GM19043 (cell line): ENCODE results near the gene PCARE.
"Not testable (repeated sequence)": the region's sequence is repeated elsewhere in the genome, so short reads cannot be mapped to it uniquely, and the experiment has no call there.

Source experiments
- ATAC-seq: cut with Tn5 transposase; IDR thresholded peaks from one replicate; pipeline ENCODE4 v1.9.1; 2021; ENCODE audit warnings: low read depth; ENCODE audit not compliant: unreplicated experiment

PCARE gene

DNA sequence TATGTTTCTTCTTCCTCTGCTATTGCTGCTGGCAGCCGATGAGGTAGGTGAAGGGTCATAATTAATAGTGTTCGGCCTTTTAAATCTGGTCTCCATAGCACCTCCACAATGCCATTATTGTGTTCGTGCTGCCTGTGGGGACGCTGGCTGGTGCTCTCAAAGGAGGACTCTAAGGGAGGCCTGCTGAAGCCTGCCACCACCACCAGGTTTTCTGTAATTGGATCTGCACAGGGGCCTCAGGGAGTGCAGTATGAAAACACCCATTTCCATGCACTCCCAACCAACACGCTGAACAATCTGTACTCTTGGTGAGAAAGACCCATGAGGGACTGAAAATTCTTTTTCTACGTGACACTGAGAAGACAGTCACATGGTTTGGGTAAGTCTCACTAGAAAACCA is 23.2 kb upstream of the PCARE start:
- ATAC-seq = no peak

DNA sequence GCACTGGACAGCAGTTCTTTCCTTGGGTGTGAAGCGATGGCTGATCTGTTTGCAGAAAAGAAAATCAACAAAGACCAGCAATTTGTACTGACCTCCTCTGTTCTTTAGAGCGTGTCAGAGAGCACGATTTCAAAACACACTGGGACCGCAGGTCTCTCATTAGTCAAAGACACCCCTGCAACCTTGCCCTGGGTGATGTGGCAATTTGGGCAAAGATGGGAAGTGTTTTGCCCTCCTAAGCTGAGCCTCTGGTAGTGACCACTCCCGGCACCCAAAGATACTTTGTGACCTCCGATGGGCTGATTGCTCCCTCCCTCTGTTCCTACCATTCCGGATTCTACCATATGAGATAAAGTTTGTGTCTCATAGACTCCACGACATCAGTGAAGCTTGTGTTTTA is 22.6 kb upstream of the PCARE start:
- no peak for ATAC-seq

DNA sequence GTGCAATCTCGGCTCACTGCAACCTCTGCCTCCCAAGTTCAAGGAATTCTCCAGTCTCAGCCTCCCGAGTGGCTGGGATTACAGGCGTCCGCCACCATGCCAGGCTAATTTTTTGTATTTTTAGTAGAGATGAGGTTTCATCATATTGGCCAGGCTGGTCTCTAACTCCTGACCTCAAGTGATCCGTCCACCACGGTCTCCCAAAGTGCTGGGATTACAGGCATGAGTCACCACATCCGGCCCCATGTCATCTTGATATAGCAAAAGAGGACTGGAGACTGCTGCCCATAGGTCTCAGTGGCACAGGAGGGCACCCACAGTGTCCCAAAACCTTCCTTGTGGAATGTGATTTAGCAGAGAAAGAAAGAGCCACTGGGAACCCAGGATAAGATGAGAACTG is 16.0 kb upstream of the PCARE start:
- not testable (repeated sequence) for ATAC-seq

DNA sequence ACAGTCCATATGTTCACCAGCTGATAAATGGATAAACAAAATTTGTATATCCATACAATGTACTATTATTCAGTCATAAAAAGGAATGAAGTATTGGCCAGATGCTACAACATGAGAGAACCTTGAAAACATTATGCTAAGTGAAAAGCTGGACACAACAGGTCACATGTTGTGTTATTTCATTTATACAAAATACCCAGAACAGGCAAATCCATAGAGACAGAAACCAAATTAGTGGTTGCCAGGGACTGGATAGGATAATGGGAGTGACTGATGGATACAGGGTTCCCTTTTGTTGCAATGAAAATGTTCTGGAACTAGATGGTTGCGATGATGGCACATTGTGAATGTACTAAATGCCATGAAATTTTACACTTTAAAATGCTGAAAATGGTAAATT is 10.2 kb upstream of the PCARE start:
- ATAC-seq = no peak

DNA sequence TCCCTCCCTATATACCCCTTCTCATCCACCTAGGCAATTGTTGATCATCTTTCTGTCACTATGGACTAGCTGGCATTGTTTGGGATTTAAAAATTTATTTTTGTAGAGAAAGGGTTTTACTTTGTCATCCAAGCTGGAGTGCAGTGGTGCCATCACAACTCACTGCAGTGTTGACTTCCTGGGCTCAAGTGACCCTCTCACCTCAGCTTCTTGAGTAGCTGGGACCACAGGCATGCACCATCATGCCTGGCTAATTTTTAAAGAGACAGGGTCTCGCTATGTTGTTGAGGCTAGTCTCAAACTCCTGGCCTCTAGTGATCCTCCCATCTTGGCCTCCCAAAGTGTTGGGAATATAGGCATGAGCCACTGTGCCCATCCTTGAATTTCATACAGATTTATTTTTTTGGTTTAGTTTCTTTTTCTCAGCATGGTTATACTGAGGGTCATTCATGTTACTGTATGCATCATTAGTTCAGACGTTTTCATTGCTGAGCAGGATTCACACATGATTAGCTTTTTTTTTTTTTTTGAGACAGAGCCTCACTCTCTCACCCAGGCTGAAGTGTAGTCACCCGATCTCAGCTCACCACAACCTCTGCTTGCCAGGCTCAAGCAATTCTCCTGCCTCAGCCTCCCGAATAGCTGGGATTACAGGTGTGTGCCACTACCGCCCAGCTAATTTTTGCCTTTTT is 8.6 kb upstream of the PCARE start:
- peak; percentile 85 for ATAC-seq

DNA sequence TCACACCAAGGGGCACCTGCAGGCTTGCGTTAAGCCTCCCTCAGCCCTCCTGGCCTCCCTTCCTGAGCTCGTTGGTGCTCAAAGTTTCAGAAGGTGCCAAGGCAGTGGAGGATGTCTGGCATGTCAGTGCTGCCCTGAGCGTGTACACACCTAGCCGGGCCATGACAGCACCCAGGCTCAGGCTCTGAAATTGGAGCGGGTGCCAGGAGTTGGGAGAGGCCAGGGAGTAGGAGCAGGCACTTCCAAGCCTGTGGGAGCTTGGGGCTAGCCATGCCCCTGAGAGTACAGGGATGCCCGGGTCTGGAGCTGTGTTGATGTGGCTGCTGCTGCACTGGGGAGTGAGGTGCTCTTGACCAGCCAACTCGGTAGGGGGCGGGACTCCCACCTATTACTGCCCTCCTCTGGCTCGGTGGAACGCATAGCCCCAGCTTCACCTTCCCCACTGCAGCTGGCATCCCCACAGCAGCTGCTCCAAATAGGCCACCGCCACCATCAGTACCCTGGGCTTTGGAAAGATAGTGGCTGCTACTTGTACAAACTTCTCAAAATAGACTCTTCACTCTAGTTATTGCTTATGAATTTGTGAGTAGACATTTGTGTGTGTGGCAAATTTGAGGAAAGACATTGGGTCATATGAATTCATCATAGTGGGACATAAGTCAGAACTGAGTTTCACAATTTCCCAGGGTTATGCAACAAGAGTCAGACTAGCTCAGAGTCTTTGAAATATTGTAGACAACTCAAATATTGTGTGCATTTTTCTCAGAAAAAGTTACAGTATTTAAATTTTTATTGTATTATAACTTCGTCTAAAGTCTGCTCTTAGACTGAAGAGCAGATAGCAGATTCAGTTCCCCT is 6.8 kb upstream of the PCARE start:
- ATAC-seq = no peak

DNA sequence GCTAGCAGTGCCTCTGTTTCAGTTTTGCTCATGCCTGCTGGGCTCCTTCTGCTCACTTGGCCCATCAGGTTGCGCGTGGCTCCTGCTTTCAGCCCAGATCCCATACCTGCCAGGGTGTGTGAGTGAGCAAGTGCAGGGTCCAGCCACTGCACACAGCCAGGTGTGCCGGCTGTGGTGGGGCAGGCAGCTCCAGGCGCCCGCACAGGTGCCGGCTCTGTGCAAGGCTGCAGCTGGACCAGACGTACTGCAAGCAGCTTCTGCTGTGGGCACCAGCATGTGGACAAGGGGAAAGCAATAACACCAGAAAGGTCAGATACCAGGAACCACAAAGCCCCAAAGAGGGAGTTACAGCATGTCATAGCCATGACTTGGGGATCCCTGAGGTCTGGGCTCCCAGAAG is 5.6 kb upstream of the PCARE start:
- no peak for ATAC-seq

DNA sequence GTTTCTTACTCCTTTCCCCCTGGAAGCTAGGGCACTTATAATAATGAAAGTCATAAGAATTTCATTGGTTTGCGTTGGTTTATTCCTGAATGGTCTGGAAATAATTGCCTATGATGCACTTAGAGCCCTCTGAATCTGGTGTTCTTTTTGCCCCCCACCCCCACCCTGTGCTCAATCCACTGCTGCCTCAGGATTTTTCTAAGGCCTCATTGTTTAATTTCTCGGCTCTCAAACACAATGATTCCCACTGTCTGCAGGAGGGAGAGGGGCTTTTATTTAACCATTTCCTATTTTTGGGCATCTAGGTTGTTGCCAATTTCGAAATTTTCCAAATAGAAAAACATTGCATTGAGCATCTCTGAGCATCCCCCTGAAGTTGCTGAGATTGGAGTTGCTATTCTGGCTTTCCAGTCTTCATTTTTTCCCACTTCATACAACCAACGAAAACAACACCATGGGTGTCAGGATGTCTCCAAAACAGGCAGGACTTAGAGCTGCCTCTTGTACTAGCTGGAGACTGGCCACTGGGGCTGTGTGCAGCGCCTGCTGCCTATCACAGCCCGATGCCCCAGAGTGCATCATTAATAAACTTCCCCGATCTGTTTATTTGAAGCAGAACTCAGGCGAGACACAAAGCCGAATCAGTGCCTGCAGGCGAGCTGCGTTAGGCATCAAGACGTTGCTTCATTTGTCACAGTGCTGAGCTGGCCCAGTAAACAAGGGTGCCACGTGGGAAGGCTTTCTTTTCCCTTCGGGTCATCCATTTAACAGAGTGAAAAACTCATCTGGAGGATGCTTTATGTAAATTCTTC is 1.8 kb upstream of the PCARE start:
- ATAC-seq = no peak

DNA sequence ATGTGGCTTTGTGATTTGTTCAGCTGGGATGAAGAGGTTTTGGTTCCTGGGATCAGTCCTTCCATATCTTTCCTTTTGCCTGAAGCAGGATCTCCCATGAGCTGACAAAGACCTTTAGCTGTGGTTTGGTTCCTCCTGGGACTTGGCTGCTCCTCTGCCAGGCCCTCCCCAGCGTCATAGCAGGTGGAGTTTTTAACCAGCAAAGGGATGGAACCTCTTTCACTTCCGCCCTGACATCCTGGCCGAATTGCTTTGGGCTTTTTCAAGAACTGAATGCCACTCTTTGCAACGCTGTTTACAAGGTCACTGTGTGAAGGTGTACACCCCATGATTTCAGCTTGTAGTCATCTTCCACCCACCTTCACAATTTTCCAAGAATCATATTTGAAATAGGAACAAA is 390 bp downstream of the PCARE start:
- peak; percentile 64 for ATAC-seq

DNA sequence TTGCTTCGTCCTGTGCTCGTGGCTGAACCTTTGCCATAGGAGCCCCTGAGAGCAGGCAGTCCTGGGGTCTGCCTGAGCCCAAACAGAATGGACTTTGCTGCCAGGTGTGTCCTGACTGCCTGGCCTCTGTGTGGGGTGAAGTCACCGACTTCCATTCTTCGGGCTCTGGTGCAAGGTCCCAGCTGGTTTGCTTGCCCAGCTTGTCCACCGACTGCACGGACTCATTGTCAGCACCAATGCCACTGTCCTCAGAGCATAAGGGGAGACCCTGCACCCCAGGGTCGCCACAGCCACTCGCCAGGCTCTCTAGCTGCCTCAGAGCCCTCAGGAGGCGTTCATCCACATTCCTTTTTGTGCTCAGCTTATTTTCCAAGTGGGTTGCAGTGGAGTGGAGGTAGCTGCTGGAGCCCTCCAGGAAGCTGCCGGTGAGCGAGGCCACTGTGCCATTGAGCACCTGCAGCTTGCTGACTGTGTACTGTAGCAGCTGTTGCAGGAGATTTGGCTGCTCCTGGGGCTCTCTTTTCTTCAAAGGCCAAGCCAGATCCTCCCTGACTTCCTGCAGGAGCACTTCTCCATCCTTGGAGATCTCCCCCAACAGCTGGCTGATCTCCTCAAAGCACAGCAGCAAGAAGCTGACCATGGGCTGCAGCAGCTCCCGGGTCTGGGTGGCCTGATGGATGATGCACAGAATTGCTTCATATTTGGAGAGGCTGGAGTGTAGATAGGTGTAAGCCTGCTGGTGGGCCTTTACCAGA is 1.2 kb downstream of the PCARE start:
- ATAC-seq = no peak

DNA sequence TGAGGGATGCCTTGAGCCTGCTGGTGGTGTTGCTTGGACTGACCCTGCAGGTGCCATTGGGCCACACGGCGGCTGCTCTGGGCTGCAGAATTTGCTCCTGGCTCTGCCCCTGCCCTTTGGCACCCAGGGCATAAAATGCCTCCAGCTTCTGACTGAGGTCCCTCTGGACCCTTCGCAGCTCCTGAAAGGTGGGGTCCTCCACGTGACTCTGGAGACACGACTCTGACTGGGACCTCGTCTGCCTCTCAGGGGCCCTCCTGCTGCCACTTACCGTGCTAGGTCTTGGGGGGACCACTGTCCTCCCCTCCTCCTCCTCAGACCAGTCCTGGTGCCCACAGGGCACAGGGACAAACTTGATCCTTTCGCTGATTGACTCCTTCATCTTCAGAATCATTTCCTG is 2.1 kb downstream of the PCARE start:
- ATAC-seq = no peak

DNA sequence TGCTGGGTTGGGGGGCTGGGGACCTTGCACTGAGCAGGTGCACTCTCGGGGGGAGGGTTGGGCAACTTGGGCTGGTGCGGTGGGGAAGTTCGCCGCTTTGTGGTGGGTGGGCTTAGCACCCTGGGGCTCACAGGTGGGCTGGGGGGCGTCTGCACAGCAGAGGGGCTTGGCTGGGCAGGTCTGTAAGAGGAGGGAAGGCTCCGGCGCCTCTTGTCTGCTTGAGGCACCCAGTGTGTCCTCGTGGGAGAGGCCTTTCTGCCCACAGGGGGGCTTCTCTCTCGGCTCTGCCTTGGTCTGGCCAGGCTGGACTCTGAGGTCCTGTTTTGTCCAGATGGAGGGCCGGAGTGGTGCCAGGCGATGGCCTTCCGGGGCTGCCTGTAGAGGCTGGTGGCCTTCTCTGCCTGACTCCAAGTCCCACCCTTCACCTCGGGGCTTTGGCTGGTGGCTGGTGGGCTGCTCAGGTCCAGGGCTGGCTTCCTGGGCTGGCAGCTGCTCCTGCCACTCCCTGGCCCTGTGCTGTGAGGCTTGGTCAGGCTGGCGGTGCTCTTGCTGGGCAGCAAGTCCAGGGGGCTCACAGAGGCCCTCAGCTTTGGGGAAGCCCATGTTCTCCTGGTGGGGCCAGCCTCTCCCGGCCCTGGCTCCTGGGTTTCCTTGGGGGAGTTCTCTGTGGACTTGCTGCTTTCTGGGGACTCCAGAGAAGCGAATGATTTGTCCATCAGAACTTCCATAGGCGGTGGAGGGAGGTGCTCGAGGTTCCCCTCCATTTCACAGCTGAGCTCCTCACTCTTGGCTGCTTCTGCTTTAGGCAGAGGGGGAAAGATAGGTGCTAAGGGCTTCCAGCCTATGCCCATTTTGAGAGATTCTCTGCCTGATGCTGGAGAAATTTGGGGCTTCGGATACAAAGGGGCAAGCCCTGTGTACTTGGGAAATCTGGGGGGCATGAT is 3.0 kb downstream of the PCARE start:
- ATAC-seq = no peak

DNA sequence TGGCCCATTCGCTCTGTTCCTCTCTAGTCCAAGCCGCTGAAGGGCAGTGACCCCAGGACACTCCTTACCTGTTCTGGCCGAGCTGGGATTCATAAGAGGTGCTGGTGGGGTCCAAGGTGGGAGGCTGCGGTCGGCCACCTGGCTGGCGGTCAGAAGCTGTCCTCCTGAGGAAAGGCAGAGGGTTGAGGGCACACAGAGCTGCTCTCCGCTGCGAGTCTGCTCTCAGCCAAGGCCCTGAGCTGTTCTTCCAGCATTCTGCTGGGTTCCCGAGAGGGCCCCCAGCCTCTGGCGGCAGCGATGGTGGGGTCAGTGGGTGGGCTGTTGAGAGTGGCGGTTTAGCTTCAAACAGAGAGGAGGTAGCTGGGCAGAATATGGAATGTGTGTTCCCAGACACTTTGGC is 3.8 kb downstream of the PCARE start:
- no peak for ATAC-seq

DNA sequence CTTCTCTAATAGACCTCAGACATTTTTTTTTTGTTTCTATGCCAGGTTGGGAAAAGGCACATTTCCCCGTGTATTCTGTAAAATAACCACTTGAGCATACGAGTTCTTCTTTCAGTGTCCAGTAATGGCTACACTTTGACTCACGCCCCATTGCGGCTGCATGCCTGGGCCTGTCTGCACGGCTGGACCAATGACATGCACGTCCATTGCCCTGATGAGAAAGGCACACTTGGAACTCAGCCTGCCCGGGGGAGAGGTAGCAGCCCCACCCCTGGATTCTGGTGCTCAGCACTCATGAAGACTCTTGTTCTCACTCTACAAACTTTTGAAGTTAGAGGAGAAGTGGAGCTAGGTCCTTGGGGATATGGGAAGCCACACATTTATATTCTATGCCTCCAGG is 5.8 kb downstream of the PCARE start:
- ATAC-seq = no peak

DNA sequence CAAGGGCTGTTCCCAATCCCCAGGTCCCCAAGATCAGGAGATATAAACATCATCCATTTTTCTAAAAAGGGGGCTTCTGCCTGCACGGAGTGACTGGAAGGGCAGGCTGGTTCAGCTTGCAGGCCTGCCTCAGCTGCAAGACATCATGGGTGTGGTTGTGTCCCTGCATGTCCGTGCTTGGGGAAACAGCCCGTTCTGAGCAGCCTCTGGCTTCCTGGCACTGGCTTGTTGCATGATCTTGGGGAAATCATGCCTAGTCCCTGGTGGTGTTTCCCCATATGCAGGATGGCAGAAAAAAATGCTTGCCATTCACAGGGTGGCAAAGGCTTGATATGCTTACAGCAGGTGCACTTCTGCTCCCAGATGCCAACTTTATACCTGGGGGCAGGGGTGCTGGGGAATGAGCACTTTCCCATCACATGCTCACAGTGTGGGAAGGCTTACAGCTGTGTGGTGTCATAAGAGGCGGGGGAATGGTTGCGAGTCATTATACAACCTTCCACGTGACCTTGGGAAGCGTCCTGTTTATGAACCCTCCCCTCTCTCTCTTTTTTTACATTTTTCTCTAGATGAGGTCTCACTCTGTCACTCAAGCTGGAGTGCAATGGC is 7.2 kb downstream of the PCARE start:
- no peak for ATAC-seq

DNA sequence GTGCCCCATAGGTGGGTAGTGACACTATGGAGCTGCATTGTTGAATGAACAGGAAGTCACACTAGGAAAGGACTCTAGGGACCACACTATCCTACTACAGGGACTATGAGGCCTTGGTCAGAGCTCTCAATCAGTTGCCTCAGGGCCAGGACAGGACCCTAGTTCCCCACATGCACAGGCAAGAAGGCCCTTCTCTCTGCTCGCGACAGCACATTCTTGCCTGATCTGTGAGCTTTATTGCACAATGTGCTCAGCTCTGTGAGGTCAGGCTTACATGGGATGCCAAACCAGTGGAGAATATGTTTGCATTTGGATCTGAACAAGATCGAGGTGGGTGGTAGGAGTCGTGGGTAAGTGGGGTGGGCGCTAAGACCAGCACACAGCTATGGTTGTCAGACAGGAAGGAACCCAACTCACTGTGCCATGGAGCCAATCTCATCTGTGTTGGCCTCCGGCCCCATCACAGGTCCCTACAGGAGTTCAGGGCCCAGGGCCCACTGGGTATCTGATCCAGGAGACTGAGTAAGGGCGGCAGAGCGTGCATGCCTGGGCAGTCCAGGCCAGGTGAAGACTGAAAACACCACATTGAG is 8.0 kb downstream of the PCARE start:
- no peak for ATAC-seq

DNA sequence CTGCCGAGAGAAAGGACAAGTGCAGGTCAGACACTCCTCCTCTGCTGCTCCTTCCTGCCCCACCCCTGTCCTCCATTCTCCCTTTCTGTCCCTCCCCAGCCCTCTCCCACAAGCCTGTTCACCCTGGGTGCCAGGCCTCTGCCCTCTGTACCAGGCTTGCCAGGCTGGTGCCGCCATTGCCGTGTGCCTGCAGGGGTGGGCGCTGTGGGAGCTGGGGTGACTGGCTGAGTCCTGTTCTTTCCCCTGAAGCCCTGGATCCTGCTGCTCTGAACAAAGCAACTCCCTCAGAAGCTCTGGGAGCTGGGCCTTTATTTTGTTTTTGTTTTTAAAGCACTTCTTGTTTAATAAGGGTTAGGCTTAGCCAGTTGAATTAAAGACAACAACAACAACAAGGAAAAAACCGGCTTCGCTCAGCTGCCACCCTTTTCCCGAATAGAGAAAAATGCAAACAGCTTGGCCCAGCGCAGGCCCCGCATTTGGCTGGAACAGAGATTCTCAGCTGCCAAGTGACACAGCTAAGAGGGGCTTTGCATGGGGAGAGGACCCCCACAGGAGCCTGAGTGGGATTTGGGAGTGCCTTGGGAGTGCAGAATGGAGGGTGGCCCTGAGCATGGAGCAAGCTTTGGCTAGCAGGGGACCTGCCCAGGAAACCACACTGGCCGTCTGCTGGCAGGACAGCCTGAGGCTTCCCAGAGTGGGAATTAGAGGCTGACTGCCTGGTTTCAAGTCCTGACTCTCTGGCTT is 9.1 kb downstream of the PCARE start:
- no peak for ATAC-seq

DNA sequence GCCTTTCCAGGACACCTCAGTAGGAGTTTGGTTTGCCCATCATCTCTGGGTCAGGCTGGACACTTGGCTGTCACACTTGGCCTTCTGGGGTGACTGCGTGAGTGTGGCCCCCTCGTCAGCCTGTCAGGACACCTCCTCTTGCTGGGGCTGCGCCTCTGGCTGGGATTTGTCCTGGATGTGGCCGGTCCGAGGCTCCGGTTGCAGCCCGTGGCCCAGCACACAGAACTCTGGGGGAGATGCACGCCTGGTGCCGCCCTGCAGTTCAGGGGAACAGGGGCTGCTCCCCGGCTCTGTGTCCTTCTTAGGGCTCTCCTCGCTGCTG is 9.6 kb downstream of the PCARE start:
- no peak for ATAC-seq
